Transverse colon (tissue), 4 donors: ENCODE data around the gene DACT3. TPM values are rescaled to one million over a fixed set of nuclear protein-coding genes. Genes with fewer than 3 reads are reported as not detected.

Source experiments
- DNase-seq: peaks from one replicate; pipeline ENCODE4 v3.0.0-alpha.2; 2019
- H3K27ac ChIP-seq, 4 donors: fragments of 200-600 bp; sonication (generic); 2 replicates each; pipeline ENCODE4 v1.5.1; 2016 to 2018; ENCODE audit warnings: inconsistent platforms in 4 of 4
- H3K27me3 ChIP-seq: fragments of 200-600 bp; sonication (generic); 2 replicates; pipeline ENCODE4 v1.5.1; 2017; ENCODE audit warnings: inconsistent platforms
- H3K36me3 ChIP-seq, 4 donors: fragments of 200-600 bp; sonication (generic); 2 replicates each; pipeline ENCODE4 v1.5.1; 2017 to 2019; ENCODE audit warnings: inconsistent platforms in 4 of 4
- H3K4me1 ChIP-seq, 4 donors: fragments of 200-600 bp; sonication (generic); 2 replicates each; pipeline ENCODE4 v1.5.1; 2017 to 2020; ENCODE audit warnings: inconsistent platforms in 4 of 4
- H3K4me3 ChIP-seq, 4 donors: fragments of 200-600 bp; sonication (generic); 1 replicate in 1 of 4; 2 replicates in 3 of 4; pipeline versions ENCODE4 v1.5.1 to v1.6.1; 2017 to 2019; ENCODE audit warnings: inconsistent platforms in 4 of 4
- H3K9me3 ChIP-seq, 2 donors: fragments of 200-600 bp; sonication (generic); 2 replicates each; pipeline ENCODE4 v1.5.1; 2017 to 2019; ENCODE audit warnings: inconsistent platforms in 2 of 2
- CTCF ChIP-seq, 5 experiments: fragments of 200-600 bp in 3 of 5; fragments of 450-650 bp in 2 of 5; sonication (generic) in 3 of 5; IDR thresholded peaks; 1 replicate in 2 of 5; 2 replicates in 3 of 5; pipeline ENCODE4 v1.5.1; 2016 to 2017; ENCODE audit warnings: antibody characterized with exemption in 5 of 5, inconsistent platforms in 3 of 5, mild to moderate bottlenecking in 2 of 5, moderate library complexity in 1 of 5
- EP300 ChIP-seq: sonication (generic); formaldehyde crosslinking; IDR thresholded peaks from one replicate; pipeline ENCODE4 v1.6.1; 2017; ENCODE audit warnings: antibody characterized with exemption, low read depth
- POLR2A ChIP-seq: fragments of 450-650 bp; IDR thresholded peaks from one replicate; pipeline ENCODE4 v1.6.1; 2016; ENCODE audit warnings: antibody characterized with exemption, mild to moderate bottlenecking, moderate library complexity
- POLR2AphosphoS5 ChIP-seq, 3 donors: sonication (generic); formaldehyde crosslinking; IDR thresholded peaks; one replicate each; pipeline ENCODE4 v1.6.1; 2016; ENCODE audit warnings: antibody characterized with exemption in 3 of 3
- WGBS, 2 donors: methylation state at CpG; one replicate each; pipeline ENCODE4 v1.1.5; 2018; ENCODE audit warnings: low coverage in 1 of 2; 5-methylcytosine and 5-hydroxymethylcytosine counted together
- in situ Hi-C, 4 donors: fragments of 200-750 bp; cut with MboI; loops; one replicate each; pipeline versions ENCODE4 v1.15.0 to v1.15.1; 2017; ENCODE audit warnings: low sequenced_read_pairs in 3 of 4, low pct_ligation_motif_present in 1 of 4, low pct_unique_long_range_greater_than_20kb in 1 of 4
- intact Hi-C: fragments of 100-400 bp; cut with DNase I; formaldehyde crosslinking; loops from one replicate; pipeline ENCODE4 v1.15.1; 2023; ENCODE audit warnings: low total_unique reads
- total RNA-seq, 4 donors: library from RNA; depleted of rRNA; stranded (reverse); fragments of >200 nt; gene quantifications; one replicate each; pipeline ENCODE4 v1.1.0, GENCODE V29; 2016

DACT3 gene
- total RNA-seq, 4 donors from 2014 or later, result 5.3 to 27.1 (median 7.5) TPM

DNA sequence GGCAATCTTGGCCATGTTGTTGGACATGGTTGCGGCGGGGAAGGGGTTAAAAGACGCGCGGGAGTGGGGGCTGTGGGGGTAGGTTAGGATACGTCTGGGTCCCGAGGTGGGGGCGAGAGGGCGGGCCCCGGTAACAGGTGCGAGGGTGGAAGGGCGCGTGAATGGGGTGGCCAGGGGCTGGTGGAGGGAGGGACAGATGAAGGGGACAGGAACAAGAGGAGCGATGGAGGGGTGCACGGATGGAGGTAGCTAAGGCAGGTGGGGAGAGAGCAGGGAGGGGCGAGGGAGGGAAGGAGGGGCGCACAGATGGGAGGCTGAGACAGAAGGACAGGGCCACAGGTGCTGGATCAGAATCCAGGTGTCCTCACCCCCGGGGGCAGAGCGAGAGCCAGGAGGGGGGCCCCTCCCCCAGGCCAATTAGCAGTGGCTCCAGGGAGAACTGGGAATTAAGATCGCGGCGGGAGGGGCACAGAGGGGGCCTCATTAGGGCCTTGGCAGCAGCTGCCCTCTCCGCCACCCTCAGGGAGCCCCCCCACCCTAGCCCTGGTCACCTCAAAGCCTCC lies 26.2 kb downstream of the DACT3 start:
- TF ChIP-seq EP300, result no peak
- no peak for TF ChIP-seq POLR2A
- no peak for TF ChIP-seq POLR2AphosphoS5 (IDR thresholded peaks at IDR 0.05)
- TF ChIP-seq CTCF (IDR thresholded peaks at IDR 0.05), result no peak
- Histone ChIP-seq H3K36me3 (no peaks in the 10 kb centered on the region), H3K9me3 (no peaks in the 10 kb centered on the region), H3K27me3 (peaks cover 60% of the 10 kb centered on the region), H3K4me3 (peak overlapping the region in 1 of 4 donors; percentile 44), H3K4me1 (peaks cover 9 to 38% (median 32%) of the 10 kb centered on the region in 4 donors), H3K27ac (peak overlapping the region in 1 of 4 donors; percentile 30)
- intact Hi-C loops (no loop called here), in situ Hi-C loops (no loop called here)
- no peak for DNase-seq
- 3 to 13% methylated on average over 11 to 23 of the region's 23 CpGs for WGBS, 2 donors

GRCh38 chr19:46634045-46634655 lies 26.8 kb downstream of the DACT3 start:
- intact Hi-C loops (no loop called here), in situ Hi-C loops (no loop called here)
- Histone ChIP-seq H3K36me3 (no peaks in the 10 kb centered on the region), H3K4me1 (peaks cover 8 to 32% (median 26%) of the 10 kb centered on the region in 4 donors), H3K9me3 (no peaks in the 10 kb centered on the region), H3K27me3 (peaks cover 54% of the 10 kb centered on the region), H3K27ac (no peak overlapping the region), H3K4me3 (peak overlapping the region in 2 of 4 donors; percentile 13 to 44)
- WGBS, 2 donors, result 13% methylated on average over 11 of the region's 38 CpGs; no CpG with 5 or more reads in 1 of the 2 donors
- no peak for TF ChIP-seq POLR2A
- TF ChIP-seq CTCF (IDR thresholded peaks at IDR 0.05), result no peak
- TF ChIP-seq EP300, result no peak
- TF ChIP-seq POLR2AphosphoS5 (IDR thresholded peaks at IDR 0.05), result peak in 1 of 3 donors; percentile 19
- peak; percentile 97 for DNase-seq

- intact Hi-C loops, result no loop called here
- Histone ChIP-seq H3K27ac (no peak overlapping the region), H3K36me3 (no peaks in the 10 kb centered on the region), H3K4me1 (peaks cover 3 to 22% (median 17%) of the 10 kb centered on the region in 4 donors), H3K4me3 (no peak overlapping the region), H3K27me3 (peaks cover 51% of the 10 kb centered on the region), H3K9me3 (no peaks in the 10 kb centered on the region)
- TF ChIP-seq POLR2AphosphoS5 (IDR thresholded peaks at IDR 0.05), result no peak
- no peak for TF ChIP-seq POLR2A
- no peak for TF ChIP-seq EP300
- TF ChIP-seq CTCF (IDR thresholded peaks at IDR 0.05), result no peak
- in situ Hi-C loops, result no loop called here
- no peak for DNase-seq
- WGBS, 2 donors, result 60 to 64% methylated on average over 2 to 3 of the region's 3 CpGs
These were observed 27.9 kb downstream of the DACT3 start for GRCh38 chr19:46633130-46633529.

- Histone ChIP-seq H3K27me3 (peaks cover 41% of the 10 kb centered on the region), H3K4me1 (peaks cover 3 to 24% (median 16%) of the 10 kb centered on the region in 4 donors), H3K4me3 (no peak overlapping the region), H3K27ac (no peak overlapping the region), H3K36me3 (no peaks in the 10 kb centered on the region), H3K9me3 (no peaks in the 10 kb centered on the region)
- WGBS, 2 donors, result 40 to 67% methylated on average over 2 to 6 of the region's 6 CpGs
- in situ Hi-C loops (no loop called here), intact Hi-C loops (no loop called here)
- no peak for DNase-seq
- no peak for TF ChIP-seq EP300
- TF ChIP-seq POLR2A, result no peak
- no peak for TF ChIP-seq POLR2AphosphoS5 (IDR thresholded peaks at IDR 0.05)
- no peak for TF ChIP-seq CTCF (IDR thresholded peaks at IDR 0.05)
These were observed 29.5 kb downstream of the DACT3 start for GRCh38 chr19:46631481-46631880.
